22Rv1 (cell line): ENCODE measurements around the gene TRPM3.

ENCODE experiments used
- CTCF ChIP-seq: fragments of 450-650 bp; IDR thresholded peaks from 2 replicates; pipeline ENCODE4 v1.5.1; 2017; ENCODE audit warnings: mild to moderate bottlenecking
- ZFX ChIP-seq: fragments of 450-650 bp; IDR thresholded peaks from 2 replicates; pipeline ENCODE4 v1.6.1; 2017; ENCODE audit warnings: antibody characterized with exemption, borderline replicate concordance

- TF ChIP-seq CTCF = no peak
- TF ChIP-seq ZFX = no peak
These were observed 443.3 kb downstream of the TRPM3 start for GRCh38 chr9:70678153-70678552.
